HEK293 (cell line): ENCODE results near the gene PRR15L.

ENCODE experiments used
- BCL11B ChIP-seq: fragments of 450-650 bp; formaldehyde crosslinking; IDR thresholded peaks from 2 replicates; pipeline ENCODE4 v1.5.1; 2016; ENCODE audit warnings: low read depth, missing biosample characterization, missing genetic modification characterization
- ELK4 ChIP-seq: IDR thresholded peaks from 2 replicates; pipeline ENCODE4 v1.6.1; 2011; ENCODE audit warnings: mild to moderate bottlenecking, low read depth, low read length, borderline replicate concordance
- KLF10 ChIP-seq: fragments of 450-650 bp; IDR thresholded peaks from 2 replicates; pipeline ENCODE4 v1.5.1; 2018; ENCODE audit warnings: missing biosample characterization, mild to moderate bottlenecking, missing genetic modification characterization
- KLF7 ChIP-seq: fragments of 450-650 bp; formaldehyde crosslinking; IDR thresholded peaks from 2 replicates; pipeline ENCODE4 v1.5.1; 2016; ENCODE audit warnings: missing biosample characterization, missing genetic modification characterization, borderline replicate concordance
- KLF9 ChIP-seq: fragments of 450-650 bp; formaldehyde crosslinking; IDR thresholded peaks from 2 replicates; pipeline ENCODE4 v1.5.1; 2016; ENCODE audit warnings: missing biosample characterization, missing genetic modification characterization, low read depth
- MZF1 ChIP-seq: fragments of 450-650 bp; formaldehyde crosslinking; IDR thresholded peaks from 2 replicates; pipeline ENCODE4 v1.5.1; 2017; ENCODE audit warnings: missing biosample characterization, missing genetic modification characterization, borderline replicate concordance
- PATZ1 ChIP-seq: fragments of 450-650 bp; formaldehyde crosslinking; IDR thresholded peaks from 2 replicates; pipeline ENCODE4 v1.5.1; 2016; ENCODE audit warnings: missing biosample characterization, missing genetic modification characterization
- SCRT1 ChIP-seq: fragments of 450-650 bp; formaldehyde crosslinking; IDR thresholded peaks from 2 replicates; pipeline ENCODE4 v1.5.1; 2016; ENCODE audit warnings: missing biosample characterization, missing genetic modification characterization, borderline replicate concordance
- TRIM28 ChIP-seq: IDR thresholded peaks from 2 replicates; pipeline ENCODE4 v1.6.1; 2011; ENCODE audit warnings: low read length, control low read depth, borderline replicate concordance
- WT1 ChIP-seq: fragments of 450-650 bp; formaldehyde crosslinking; IDR thresholded peaks from 2 replicates; pipeline ENCODE4 v1.5.1; 2016; ENCODE audit warnings: missing biosample characterization, missing genetic modification characterization
- YY2 ChIP-seq: fragments of 450-650 bp; formaldehyde crosslinking; IDR thresholded peaks from 2 replicates; pipeline ENCODE4 v1.5.1; 2016; ENCODE audit warnings: missing biosample characterization, missing genetic modification characterization
- ZBTB17 ChIP-seq: fragments of 450-650 bp; formaldehyde crosslinking; IDR thresholded peaks from 2 replicates; pipeline ENCODE4 v1.5.1; 2016; ENCODE audit warnings: missing biosample characterization, missing genetic modification characterization
- ZBTB8A ChIP-seq: fragments of 450-650 bp; formaldehyde crosslinking; IDR thresholded peaks from 2 replicates; pipeline ENCODE4 v1.5.1; 2016; ENCODE audit warnings: missing biosample characterization, missing genetic modification characterization
- ZNF16 ChIP-seq: fragments of 450-650 bp; formaldehyde crosslinking; IDR thresholded peaks from 2 replicates; pipeline ENCODE4 v1.5.1; 2016; ENCODE audit warnings: low read depth, missing biosample characterization, missing genetic modification characterization
- ZNF169 ChIP-seq: fragments of 450-650 bp; formaldehyde crosslinking; IDR thresholded peaks from 2 replicates; pipeline ENCODE4 v1.5.1; 2016; ENCODE audit warnings: missing biosample characterization, missing genetic modification characterization
- ZNF175 ChIP-seq: fragments of 450-650 bp; formaldehyde crosslinking; IDR thresholded peaks from 2 replicates; pipeline ENCODE4 v1.5.1; 2016; ENCODE audit warnings: missing biosample characterization, missing genetic modification characterization
- ZNF211 ChIP-seq: fragments of 450-650 bp; formaldehyde crosslinking; IDR thresholded peaks from 2 replicates; pipeline ENCODE4 v1.5.1; 2016; ENCODE audit warnings: low read depth, missing biosample characterization, missing genetic modification characterization
- ZNF266 ChIP-seq: fragments of 450-650 bp; formaldehyde crosslinking; IDR thresholded peaks from 2 replicates; pipeline ENCODE4 v1.5.1; 2016; ENCODE audit warnings: missing biosample characterization, missing genetic modification characterization, low read depth
- ZNF341 ChIP-seq: fragments of 450-650 bp; formaldehyde crosslinking; IDR thresholded peaks from 2 replicates; pipeline ENCODE4; 2016; ENCODE audit warnings: low read depth, missing biosample characterization, missing genetic modification characterization
- ZNF350 ChIP-seq: fragments of 450-650 bp; formaldehyde crosslinking; IDR thresholded peaks from 2 replicates; pipeline ENCODE4 v1.5.0; 2017; ENCODE audit warnings: missing biosample characterization, mild to moderate bottlenecking, missing genetic modification characterization
- ZNF366 ChIP-seq: fragments of 450-650 bp; formaldehyde crosslinking; conservative IDR thresholded peaks from 2 replicates; pipeline ENCODE4 v1.5.1; 2016; ENCODE audit warnings: missing biosample characterization, missing genetic modification characterization
- ZNF391 ChIP-seq: fragments of 450-650 bp; formaldehyde crosslinking; IDR thresholded peaks from 2 replicates; pipeline ENCODE4 v1.5.1; 2016; ENCODE audit warnings: low read depth, missing biosample characterization, missing genetic modification characterization, borderline replicate concordance
- ZNF423 ChIP-seq: fragments of 450-650 bp; formaldehyde crosslinking; IDR thresholded peaks from 2 replicates; pipeline ENCODE4 v1.5.1; 2016; ENCODE audit warnings: missing biosample characterization, missing genetic modification characterization
- ZNF449 ChIP-seq: fragments of 450-650 bp; formaldehyde crosslinking; IDR thresholded peaks from 2 replicates; pipeline ENCODE4 v1.5.1; 2017; ENCODE audit warnings: missing biosample characterization, mild to moderate bottlenecking, missing genetic modification characterization, moderate library complexity
- ZNF555 ChIP-seq: fragments of 450-650 bp; formaldehyde crosslinking; conservative IDR thresholded peaks from 2 replicates; pipeline ENCODE4 v1.5.1; 2017; ENCODE audit warnings: missing biosample characterization, mild to moderate bottlenecking, missing genetic modification characterization, inconsistent platforms
- ZNF558 ChIP-seq: fragments of 450-650 bp; formaldehyde crosslinking; IDR thresholded peaks from 2 replicates; pipeline ENCODE4 v1.5.1; 2016; ENCODE audit warnings: missing biosample characterization, missing genetic modification characterization
- ZNF560 ChIP-seq: fragments of 450-650 bp; formaldehyde crosslinking; IDR thresholded peaks from 2 replicates; pipeline ENCODE4 v1.5.1; 2017; ENCODE audit warnings: missing biosample characterization, missing genetic modification characterization, borderline replicate concordance
- ZNF623 ChIP-seq: fragments of 450-650 bp; formaldehyde crosslinking; IDR thresholded peaks from 2 replicates; pipeline ENCODE4 v1.5.1; 2016; ENCODE audit warnings: missing biosample characterization, missing genetic modification characterization
- ZNF624 ChIP-seq: fragments of 450-650 bp; formaldehyde crosslinking; IDR thresholded peaks from 2 replicates; pipeline ENCODE4 v1.5.1; 2017; ENCODE audit warnings: missing biosample characterization, missing genetic modification characterization
- ZNF692 ChIP-seq: fragments of 450-650 bp; formaldehyde crosslinking; IDR thresholded peaks from 2 replicates; pipeline ENCODE4 v1.5.1; 2016; ENCODE audit warnings: missing biosample characterization, missing genetic modification characterization
- ZNF777 ChIP-seq: fragments of 450-650 bp; formaldehyde crosslinking; IDR thresholded peaks from 2 replicates; pipeline ENCODE4 v1.5.1; 2017; ENCODE audit warnings: missing biosample characterization, missing genetic modification characterization, borderline replicate concordance
- ZSCAN18 ChIP-seq: fragments of 450-650 bp; formaldehyde crosslinking; IDR thresholded peaks from 2 replicates; pipeline ENCODE4 v1.5.1; 2016; ENCODE audit warnings: missing biosample characterization, missing genetic modification characterization
- ZSCAN30 ChIP-seq: fragments of 450-650 bp; IDR thresholded peaks from 2 replicates; pipeline ENCODE4 v1.5.1; 2018; ENCODE audit warnings: missing biosample characterization, mild to moderate bottlenecking, missing genetic modification characterization, moderate library complexity

PRR15L gene

GRCh38 chr17:47941246-47942095 is 16.2 kb downstream of the PRR15L start, which contains the start of gene PNPO (continued):
- TF ChIP-seq SCRT1 (tag by site-specific recombination), result peak; percentile 77; the same call in 1 of the 2 replicates
- TF ChIP-seq ZNF211 (tag by site-specific recombination), result no peak
- peak; percentile 32; the same call in 1 of the 2 replicates for TF ChIP-seq ZNF692 (tag by site-specific recombination)
- no peak for TF ChIP-seq WT1 (tag by site-specific recombination)
- no peak for TF ChIP-seq ZNF16
- TF ChIP-seq ZNF175 (tag by site-specific recombination), result no peak
- no peak for TF ChIP-seq MZF1 (tag by site-specific recombination)
- peak; percentile 87 for TF ChIP-seq BCL11B (tag by site-specific recombination)
- TF ChIP-seq ZBTB8A (tag by site-specific recombination), result peak; percentile 68; the same call in 1 of the 2 replicates
- peak; percentile 90 for TF ChIP-seq ZNF366 (tag by site-specific recombination)
- no peak for TF ChIP-seq ZNF623 (tag by site-specific recombination)
- TF ChIP-seq ZNF350 (tag by site-specific recombination), result no peak
- peak; percentile 36; the same call in 1 of the 2 replicates for TF ChIP-seq KLF9
- no peak for TF ChIP-seq ZNF560 (tag by site-specific recombination)
- peak; percentile 68 for TF ChIP-seq ZNF449
- TF ChIP-seq ELK4, result no peak
- TF ChIP-seq ZNF555 (tag by site-specific recombination), result no peak
- peak; percentile 81; the same call in 1 of the 2 replicates for TF ChIP-seq TRIM28
- TF ChIP-seq KLF7 (tag by site-specific recombination), result no peak
- no peak for TF ChIP-seq ZNF169 (tag by site-specific recombination)
- no peak for TF ChIP-seq ZBTB17 (tag by site-specific recombination)
- no peak for TF ChIP-seq ZNF341
- TF ChIP-seq ZSCAN30, result no peak; the same call in 1 of the 2 replicates
- peak; percentile 68 for TF ChIP-seq PATZ1 (tag by site-specific recombination)
- peak; percentile 60; the same call in 1 of the 2 replicates for TF ChIP-seq ZNF266 (tag by site-specific recombination)
- TF ChIP-seq ZNF558, result no peak
- peak; percentile 73 for TF ChIP-seq ZNF423 (tag by site-specific recombination)
- TF ChIP-seq ZNF391 (tag by site-specific recombination), result no peak
- TF ChIP-seq ZNF624 (tag by site-specific recombination), result no peak
- TF ChIP-seq YY2, result no peak
- TF ChIP-seq ZSCAN18 (tag by site-specific recombination), result no peak
- TF ChIP-seq ZNF777 (tag by site-specific recombination), result no peak
- TF ChIP-seq KLF10 (tag by site-specific recombination), result no peak; the same call in 1 of the 2 replicates
